Activated naive CD8-positive, alpha-beta T cell treated with anti-CD3 and anti-CD28 coated beads, Interleukin-2, amount 10 ng/mL, durations not matched to agents 7 days and 5 days (primary cell): ENCODE measurements around the gene WDR91. TPM values are rescaled to one million over a fixed set of nuclear protein-coding genes. Genes with fewer than 3 reads are reported as not detected.

Experiments used
- ATAC-seq: fragments of 150-1000 bp; cut with Tn5 transposase; one replicate; pipeline ENCODE4 v1.10.0; 2021; ENCODE audit warnings: low read depth, moderate library complexity
- POLR2A ChIA-PET: fragments of 350-600 bp; sonication (Branson Sonifier 250); formaldehyde crosslinking; loops from one replicate; lab custom pipeline; 2021; ENCODE audit warnings: antibody characterized with exemption; lab: Charles Lee
- DNase-seq: peaks from one replicate; pipeline ENCODE4 v3.0.0; 2021
- H3K27ac Mint-ChIP-seq: one replicate; pipeline ENCODE4 v1.8.0; 2022; ENCODE audit warnings: mild to moderate bottlenecking, mixed read lengths
- H3K27me3 Mint-ChIP-seq: one replicate; pipeline ENCODE4 v1.8.0; 2022; ENCODE audit warnings: mild to moderate bottlenecking, moderate library complexity, mixed read lengths
- H3K36me3 Mint-ChIP-seq: one replicate; pipeline ENCODE4 v1.8.0; 2021; ENCODE audit warnings: mild to moderate bottlenecking, mixed read lengths
- H3K4me1 Mint-ChIP-seq: one replicate; pipeline ENCODE4 v1.8.0; 2021; ENCODE audit warnings: mixed read lengths
- H3K4me3 Mint-ChIP-seq: one replicate; pipeline ENCODE4 v1.8.0; 2022; ENCODE audit warnings: mild to moderate bottlenecking, moderate library complexity, mixed read lengths
- H3K9me3 Mint-ChIP-seq: one replicate; pipeline ENCODE4 v1.8.0; 2021; ENCODE audit warnings: mixed read lengths
- total RNA-seq, 2 experiments: library from RNA; stranded (reverse); gene quantifications; one replicate each; pipeline ENCODE4 v1.2.3, GENCODE V29; 2021

The WDR91 gene
- total RNA-seq, 2 experiments from 2014 or later: 18.7 to 19.1 TPM

GRCh38 chr7:135204341-135204749, 7.0 kb downstream of the WDR91 start:
- no peak for ATAC-seq
- Mint-ChIP-seq H3K36me3 (peaks cover 15% of the 10 kb centered on the region), H3K9me3 (no peaks in the 10 kb centered on the region), H3K27me3 (no peaks in the 10 kb centered on the region), H3K27ac (no peak overlapping the region), H3K4me1 (peaks cover 15% of the 10 kb centered on the region), H3K4me3 (no peak overlapping the region)
- DNase-seq: no peak
- POLR2A ChIA-PET: no interaction called here

- ATAC-seq (no peak), DNase-seq (no peak)
- H3K4me3 Mint-ChIP-seq: no peak overlapping the region
- H3K27me3 Mint-ChIP-seq: no peaks in the 10 kb centered on the region
- H3K36me3 Mint-ChIP-seq: peaks cover 17% of the 10 kb centered on the region
- H3K27ac Mint-ChIP-seq: no peak overlapping the region
- POLR2A ChIA-PET: no interaction called here
- H3K9me3 Mint-ChIP-seq: no peaks in the 10 kb centered on the region
- H3K4me1 Mint-ChIP-seq: peaks cover 11% of the 10 kb centered on the region
These were observed 10.0 kb downstream of the WDR91 start for GRCh38 chr7:135201350-135201749.

GRCh38 chr7:135200821-135201331, 10.4 kb downstream of the WDR91 start:
- ATAC-seq (no peak), DNase-seq (no peak)
- Mint-ChIP-seq H3K4me3 (no peak overlapping the region), H3K36me3 (peaks cover 17% of the 10 kb centered on the region), H3K9me3 (no peaks in the 10 kb centered on the region), H3K27me3 (no peaks in the 10 kb centered on the region), H3K4me1 (peaks cover 11% of the 10 kb centered on the region), H3K27ac (no peak overlapping the region)
- POLR2A ChIA-PET: no interaction called here

- POLR2A ChIA-PET: no interaction called here
These were observed 11.9 kb downstream of the WDR91 start for GRCh38 chr7:135199439-135199838.

GRCh38 chr7:135197906-135198655, 13.2 kb downstream of the WDR91 start:
- H3K36me3 Mint-ChIP-seq: peaks cover 8% of the 10 kb centered on the region
- no peaks in the 10 kb centered on the region for H3K9me3 Mint-ChIP-seq
- ATAC-seq (no peak), DNase-seq (no peak)
- POLR2A ChIA-PET: interaction anchor here (1.7 kb wide), 1 partner anchor 12 kb away, joined by 5 read pairs; the partner anchor contains the start of gene WDR91
- H3K4me1 Mint-ChIP-seq: peaks cover 7% of the 10 kb centered on the region
- no peak overlapping the region for H3K4me3 Mint-ChIP-seq
- H3K27me3 Mint-ChIP-seq: no peaks in the 10 kb centered on the region
- no peak overlapping the region for H3K27ac Mint-ChIP-seq

More at GRCh38 chr7:135199439-135199838, 11.9 kb downstream of the WDR91 start:
- H3K27me3 Mint-ChIP-seq: no peaks in the 10 kb centered on the region
- H3K27ac Mint-ChIP-seq: no peak overlapping the region
- H3K36me3 Mint-ChIP-seq: peaks cover 14% of the 10 kb centered on the region
- DNase-seq (no peak), ATAC-seq (no peak)
- H3K9me3 Mint-ChIP-seq: no peaks in the 10 kb centered on the region
- no peak overlapping the region for H3K4me3 Mint-ChIP-seq
- H3K4me1 Mint-ChIP-seq: peaks cover 11% of the 10 kb centered on the region

- DNase-seq: no peak
- H3K27ac Mint-ChIP-seq: no peak overlapping the region
- no peak for ATAC-seq
- H3K27me3 Mint-ChIP-seq: no peaks in the 10 kb centered on the region
- peaks cover 5% of the 10 kb centered on the region for H3K4me1 Mint-ChIP-seq
- H3K36me3 Mint-ChIP-seq: peaks cover 8% of the 10 kb centered on the region
- H3K9me3 Mint-ChIP-seq: no peaks in the 10 kb centered on the region
- POLR2A ChIA-PET: interaction anchor here (1.7 kb wide), 1 partner anchor 13 kb away, joined by 5 read pairs; the partner anchor contains the start of gene WDR91
- no peak overlapping the region for H3K4me3 Mint-ChIP-seq
These were observed 14.0 kb downstream of the WDR91 start for GRCh38 chr7:135197343-135197742.

- H3K36me3 Mint-ChIP-seq: peaks cover 7% of the 10 kb centered on the region
- no peak for DNase-seq
- ATAC-seq: no peak
- H3K27me3 Mint-ChIP-seq: no peaks in the 10 kb centered on the region
- no peaks in the 10 kb centered on the region for H3K9me3 Mint-ChIP-seq
- H3K4me1 Mint-ChIP-seq: peaks cover 2% of the 10 kb centered on the region
- no peak overlapping the region for H3K27ac Mint-ChIP-seq
- no peak overlapping the region for H3K4me3 Mint-ChIP-seq
- POLR2A ChIA-PET: no interaction called here
These were observed 15.2 kb downstream of the WDR91 start for GRCh38 chr7:135195968-135196629.

GRCh38 chr7:135195156-135195555, 16.2 kb downstream of the WDR91 start:
- H3K27ac Mint-ChIP-seq: no peak overlapping the region
- peaks cover 2% of the 10 kb centered on the region for H3K4me1 Mint-ChIP-seq
- no peak overlapping the region for H3K4me3 Mint-ChIP-seq

GRCh38 chr7:135194494-135195095, 16.7 kb downstream of the WDR91 start:
- Mint-ChIP-seq H3K27ac (no peak overlapping the region), H3K4me1 (peaks cover 2% of the 10 kb centered on the region), H3K36me3 (peaks cover 10% of the 10 kb centered on the region), H3K4me3 (no peak overlapping the region), H3K27me3 (no peaks in the 10 kb centered on the region), H3K9me3 (no peaks in the 10 kb centered on the region)
- DNase-seq (no peak), ATAC-seq (no peak)
- POLR2A ChIA-PET: no interaction called here

More at GRCh38 chr7:135195156-135195555, 16.2 kb downstream of the WDR91 start:
- no peaks in the 10 kb centered on the region for H3K9me3 Mint-ChIP-seq
- POLR2A ChIA-PET: no interaction called here
- no peaks in the 10 kb centered on the region for H3K27me3 Mint-ChIP-seq
- no peak for DNase-seq
- H3K36me3 Mint-ChIP-seq: peaks cover 10% of the 10 kb centered on the region
- no peak for ATAC-seq

- H3K27ac Mint-ChIP-seq: no peak overlapping the region
These were observed 17.7 kb downstream of the WDR91 start for GRCh38 chr7:135193615-135194081.

GRCh38 chr7:135192914-135193536, 18.3 kb downstream of the WDR91 start:
- H3K27ac Mint-ChIP-seq: no peak overlapping the region
- H3K27me3 Mint-ChIP-seq: no peaks in the 10 kb centered on the region
- H3K36me3 Mint-ChIP-seq: peaks cover 11% of the 10 kb centered on the region
- no peak overlapping the region for H3K4me3 Mint-ChIP-seq
- POLR2A ChIA-PET: no interaction called here
- ATAC-seq: no peak
- H3K9me3 Mint-ChIP-seq: no peaks in the 10 kb centered on the region
- no peak for DNase-seq
- peaks cover 2% of the 10 kb centered on the region for H3K4me1 Mint-ChIP-seq

More at GRCh38 chr7:135193615-135194081, 17.7 kb downstream of the WDR91 start:
- Mint-ChIP-seq H3K36me3 (peaks cover 11% of the 10 kb centered on the region), H3K27me3 (no peaks in the 10 kb centered on the region), H3K4me3 (no peak overlapping the region), H3K4me1 (peaks cover 2% of the 10 kb centered on the region), H3K9me3 (no peaks in the 10 kb centered on the region)
- POLR2A ChIA-PET: no interaction called here
- ATAC-seq (no peak), DNase-seq (no peak)

- peaks cover 9% of the 10 kb centered on the region for H3K36me3 Mint-ChIP-seq
- POLR2A ChIA-PET: interaction anchor here (0.8 kb wide), 1 partner anchor 19 kb away, joined by 3 read pairs; no protein-coding TSS in a partner anchor
These were observed 20.6 kb downstream of the WDR91 start for GRCh38 chr7:135190703-135191102.

GRCh38 chr7:135189961-135190360, 21.4 kb downstream of the WDR91 start:
- peaks cover 15% of the 10 kb centered on the region for H3K36me3 Mint-ChIP-seq
- no peak overlapping the region for H3K4me3 Mint-ChIP-seq
- H3K27me3 Mint-ChIP-seq: no peaks in the 10 kb centered on the region
- peaks cover 2% of the 10 kb centered on the region for H3K4me1 Mint-ChIP-seq
- ATAC-seq (no peak), DNase-seq (no peak)
- H3K9me3 Mint-ChIP-seq: no peaks in the 10 kb centered on the region
- POLR2A ChIA-PET: no interaction called here
- no peak overlapping the region for H3K27ac Mint-ChIP-seq

More at GRCh38 chr7:135190703-135191102, 20.6 kb downstream of the WDR91 start:
- Mint-ChIP-seq H3K9me3 (no peaks in the 10 kb centered on the region), H3K27ac (no peak overlapping the region), H3K27me3 (no peaks in the 10 kb centered on the region), H3K4me3 (no peak overlapping the region), H3K4me1 (peaks cover 2% of the 10 kb centered on the region)
- no peak for ATAC-seq
- DNase-seq: no peak
